C4-2B (cell line): Measurements from ENCODE around the gene ACSF3.

Experiments used
- ZFX ChIP-seq: fragments of 450-650 bp; IDR thresholded peaks from 2 replicates; pipeline ENCODE4 v1.6.1; 2017
- TF ChIP-seq, protein P1 (sequence below): fragments of 450-650 bp; conservative IDR thresholded peaks from 2 replicates; pipeline ENCODE4 v1.5.1; 2017; ENCODE audit warnings: mild to moderate bottlenecking

DNA sequence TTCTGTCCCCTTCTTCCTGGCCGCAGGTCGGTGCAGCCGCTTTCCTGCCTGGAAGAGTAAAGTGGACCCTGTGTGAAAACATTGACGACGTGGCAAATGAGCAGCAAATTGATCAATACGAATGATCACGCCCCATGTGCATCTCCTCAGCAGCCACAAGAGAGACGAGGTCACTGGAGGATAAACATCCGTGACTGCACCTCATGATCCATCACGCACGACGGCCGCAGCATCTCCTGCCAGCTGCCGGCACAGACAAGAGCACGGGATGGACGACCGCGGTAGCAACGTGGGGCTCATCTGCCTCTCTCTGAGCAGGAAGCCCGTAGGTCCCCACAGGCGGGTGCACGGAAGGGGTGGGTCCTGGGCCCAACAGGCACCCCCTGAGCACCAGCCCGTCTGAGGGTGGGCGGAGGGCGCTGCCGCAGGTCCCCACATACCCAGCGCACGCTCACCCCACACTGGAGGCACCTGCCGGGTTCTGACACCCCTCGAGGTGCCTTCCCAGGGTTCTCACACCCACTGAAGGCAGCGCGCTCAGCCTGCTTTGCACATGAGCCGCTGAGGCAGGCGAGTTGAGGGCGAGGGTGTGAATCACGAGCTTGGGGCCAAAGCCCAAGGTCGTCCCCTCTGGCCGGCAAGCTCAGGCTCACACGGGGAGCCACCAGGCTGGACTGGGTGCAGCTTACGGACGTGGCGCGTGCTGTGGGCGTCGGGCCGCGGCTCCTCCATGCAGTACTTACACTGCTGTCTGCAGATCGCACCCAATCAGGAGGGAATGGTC is 65.6 kb downstream of the ACSF3 start:
- TF ChIP-seq, protein P1, sequence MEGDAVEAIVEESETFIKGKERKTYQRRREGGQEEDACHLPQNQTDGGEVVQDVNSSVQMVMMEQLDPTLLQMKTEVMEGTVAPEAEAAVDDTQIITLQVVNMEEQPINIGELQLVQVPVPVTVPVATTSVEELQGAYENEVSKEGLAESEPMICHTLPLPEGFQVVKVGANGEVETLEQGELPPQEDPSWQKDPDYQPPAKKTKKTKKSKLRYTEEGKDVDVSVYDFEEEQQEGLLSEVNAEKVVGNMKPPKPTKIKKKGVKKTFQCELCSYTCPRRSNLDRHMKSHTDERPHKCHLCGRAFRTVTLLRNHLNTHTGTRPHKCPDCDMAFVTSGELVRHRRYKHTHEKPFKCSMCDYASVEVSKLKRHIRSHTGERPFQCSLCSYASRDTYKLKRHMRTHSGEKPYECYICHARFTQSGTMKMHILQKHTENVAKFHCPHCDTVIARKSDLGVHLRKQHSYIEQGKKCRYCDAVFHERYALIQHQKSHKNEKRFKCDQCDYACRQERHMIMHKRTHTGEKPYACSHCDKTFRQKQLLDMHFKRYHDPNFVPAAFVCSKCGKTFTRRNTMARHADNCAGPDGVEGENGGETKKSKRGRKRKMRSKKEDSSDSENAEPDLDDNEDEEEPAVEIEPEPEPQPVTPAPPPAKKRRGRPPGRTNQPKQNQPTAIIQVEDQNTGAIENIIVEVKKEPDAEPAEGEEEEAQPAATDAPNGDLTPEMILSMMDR: no peak
- no peak for TF ChIP-seq ZFX
